ENCODE results near the gene CDKN2B.
"Not testable (repeated sequence)": the region's sequence is repeated elsewhere in the genome, so short reads cannot be mapped to it uniquely, and the experiment has no call there.

CDKN2B gene

GRCh38 chr9:22008717-22009505 is at the start of gene CDKN2B:
Gene CDKN2B (minus strand): TSS chr9:22009305. CDS start chr9:22008953, 352 bp downstream.
- DNase-seq (ENCODE audit: low spot score): peak; percentile 99

DNA sequence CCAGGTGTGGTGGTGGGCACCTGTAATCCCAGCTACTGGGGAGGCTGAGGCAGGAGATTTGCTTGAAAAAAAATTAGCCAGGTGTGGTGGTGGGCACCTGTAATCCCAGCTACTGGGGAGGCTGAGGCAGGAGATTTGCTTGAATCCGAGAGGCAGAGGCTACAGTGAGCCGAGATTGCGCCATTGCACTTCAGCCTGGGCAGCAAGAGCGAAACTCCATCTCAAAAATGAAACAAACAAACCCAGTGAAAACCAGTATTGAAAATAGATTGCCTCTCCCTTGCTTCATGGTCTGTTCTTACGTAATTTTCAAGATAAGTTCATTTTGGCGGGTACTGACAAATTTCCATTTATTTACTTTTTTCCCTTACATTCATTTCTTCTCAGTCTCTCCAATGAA is 48.9 kb upstream of the CDKN2B start:
- not testable (repeated sequence) for DNase-seq (ENCODE audit: low spot score)

GRCh38 chr9:22056402-22056801 is 47.3 kb upstream of the CDKN2B start:
- no peak for DNase-seq (ENCODE audit: low spot score)

GRCh38 chr9:22055090-22055489 is 46.0 kb upstream of the CDKN2B start:
- DNase-seq (ENCODE audit: low spot score): no peak

DNA sequence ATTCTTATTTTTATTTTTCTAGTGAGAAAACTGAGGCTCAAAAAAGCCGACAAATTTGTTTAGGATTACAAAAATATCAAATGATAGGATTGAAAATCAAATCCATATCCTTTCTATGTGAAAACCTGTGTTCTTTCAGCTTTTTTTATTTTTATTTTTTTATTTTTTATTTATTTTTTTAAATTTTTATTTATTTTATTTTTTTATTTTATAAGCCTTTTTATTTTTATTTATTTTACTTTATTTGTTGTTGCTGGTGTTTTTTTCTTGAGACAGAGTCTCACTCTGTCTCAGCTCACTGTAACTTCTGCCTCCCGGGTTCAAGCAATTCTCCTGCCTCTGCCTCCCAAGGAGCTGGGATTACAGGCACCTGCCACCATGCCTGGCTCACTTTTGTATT is 45.4 kb upstream of the CDKN2B start:
- no peak for DNase-seq (ENCODE audit: low spot score)

GRCh38 chr9:22054076-22054475 is 45.0 kb upstream of the CDKN2B start:
- no peak for DNase-seq (ENCODE audit: low spot score)

DNA sequence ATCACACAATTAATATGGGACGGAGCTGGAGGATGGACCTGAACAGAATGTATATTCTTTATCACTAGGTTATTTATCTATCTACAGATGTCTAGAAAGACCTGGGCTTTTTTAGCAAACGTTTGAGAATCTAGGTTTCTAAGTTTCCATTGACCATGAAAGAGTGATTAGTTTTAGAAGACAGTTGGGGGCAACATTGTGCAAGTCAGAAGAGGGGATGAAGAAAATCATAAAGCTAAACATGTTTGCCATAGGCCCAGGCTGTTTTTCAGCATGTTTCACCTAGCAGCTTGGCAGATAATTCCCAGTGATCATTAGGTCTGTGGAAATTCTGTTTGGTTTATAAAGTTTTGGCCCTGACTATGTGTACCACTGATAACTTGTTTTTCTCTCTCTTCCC is 44.1 kb upstream of the CDKN2B start:
- no peak for DNase-seq (ENCODE audit: low spot score)

- peak; percentile 48 for DNase-seq (ENCODE audit: low spot score)
These were observed 43.4 kb upstream of the CDKN2B start for GRCh38 chr9:22052376-22052945.

DNA sequence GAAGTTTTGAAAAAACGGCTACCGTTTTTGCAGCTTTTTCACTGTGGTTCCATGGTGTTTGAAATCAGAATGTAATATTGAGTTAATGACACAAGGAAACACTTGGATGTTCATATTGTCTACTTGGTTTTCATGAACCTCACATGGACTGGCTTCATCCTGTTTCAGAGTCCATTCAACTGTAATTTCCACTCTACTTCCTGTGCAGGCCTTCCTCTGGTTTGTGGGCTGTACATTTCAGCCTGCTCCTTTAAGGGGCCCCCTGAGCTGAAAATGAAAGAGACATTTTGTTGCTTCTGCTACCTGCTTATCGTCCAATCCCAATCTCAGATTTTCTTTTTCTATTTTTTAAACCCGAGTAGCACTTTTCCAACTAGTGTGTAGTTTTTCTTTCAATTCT is 41.8 kb upstream of the CDKN2B start:
- no peak for DNase-seq (ENCODE audit: low spot score)

- no peak for DNase-seq (ENCODE audit: low spot score)
These were observed 40.3 kb upstream of the CDKN2B start for GRCh38 chr9:22049411-22049810.

DNA sequence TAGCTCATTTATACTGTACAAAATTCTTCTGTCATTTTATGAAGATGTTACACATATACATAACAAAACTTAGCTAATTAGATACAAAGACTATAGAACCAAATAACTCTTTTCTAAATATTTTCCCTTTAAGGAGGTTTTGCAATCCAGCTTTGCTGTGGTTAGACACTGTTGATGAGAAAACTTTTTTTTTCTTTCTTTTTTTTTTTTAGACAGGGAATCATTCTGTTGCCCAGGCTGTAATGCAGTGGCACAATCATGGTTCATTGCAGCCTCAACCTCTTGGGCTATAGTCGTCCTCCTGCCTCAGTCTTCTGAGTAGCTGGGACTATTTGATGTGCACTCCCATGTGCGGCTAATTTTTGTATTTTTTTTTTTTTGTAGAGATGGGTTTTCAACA is 38.5 kb upstream of the CDKN2B start:
- no peak for DNase-seq (ENCODE audit: low spot score)

DNA sequence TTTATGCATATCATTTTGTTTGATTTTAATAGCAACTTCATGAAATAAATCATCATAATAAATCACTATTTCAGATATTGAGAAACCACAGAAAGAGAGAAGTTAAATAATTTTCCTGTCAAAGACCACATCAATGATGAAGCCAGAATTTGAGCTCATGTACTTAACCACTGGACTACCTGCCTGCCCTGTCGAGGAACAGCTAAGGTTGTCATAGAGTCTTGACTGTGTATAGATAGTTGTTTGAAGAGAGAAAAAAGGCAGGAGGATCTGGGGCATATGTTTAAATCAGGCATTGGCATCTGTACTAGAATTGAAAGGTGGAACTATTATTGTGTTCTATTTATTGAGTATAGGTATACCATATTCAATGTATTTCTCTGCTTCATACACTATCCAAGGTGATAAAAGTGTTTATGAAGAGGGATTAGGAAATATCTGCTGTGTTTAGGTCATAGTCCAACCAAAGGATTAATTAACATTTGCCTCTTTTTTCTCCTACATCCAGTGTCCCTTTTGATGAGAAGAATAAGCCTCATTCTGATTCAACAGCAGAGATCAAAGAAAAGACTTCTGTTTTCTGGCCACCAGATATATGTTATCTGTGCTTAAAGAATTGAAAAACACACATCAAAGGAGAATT is 37.3 kb upstream of the CDKN2B start:
- DNase-seq (ENCODE audit: low spot score): no peak

GRCh38 chr9:22045423-22045822 is 36.3 kb upstream of the CDKN2B start:
- DNase-seq (ENCODE audit: low spot score): no peak

DNA sequence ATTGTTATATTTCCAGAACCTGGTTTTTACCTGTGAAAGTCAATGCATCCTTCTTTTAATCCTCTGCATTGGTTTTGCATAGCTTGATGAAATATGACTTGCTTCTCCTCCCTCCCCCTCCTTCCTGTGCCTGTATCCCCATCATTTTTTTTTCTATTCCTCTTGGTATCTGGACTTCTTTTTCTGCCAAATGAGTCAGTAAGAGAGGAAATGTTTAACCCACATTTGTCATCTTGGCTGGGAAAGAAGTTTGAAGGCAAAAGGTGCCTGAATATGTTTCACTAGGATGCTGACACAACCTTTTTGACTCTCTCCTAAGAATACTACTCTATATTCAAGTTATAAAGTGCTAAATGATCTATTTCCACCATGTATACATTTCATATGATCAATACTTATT is 35.5 kb upstream of the CDKN2B start:
- DNase-seq (ENCODE audit: low spot score): no peak

- no peak for DNase-seq (ENCODE audit: low spot score)
These were observed 34.8 kb upstream of the CDKN2B start for GRCh38 chr9:22043928-22044327.

- DNase-seq (ENCODE audit: low spot score): peak; percentile 70
These were observed 32.7 kb upstream of the CDKN2B start for GRCh38 chr9:22041775-22042174.

DNA sequence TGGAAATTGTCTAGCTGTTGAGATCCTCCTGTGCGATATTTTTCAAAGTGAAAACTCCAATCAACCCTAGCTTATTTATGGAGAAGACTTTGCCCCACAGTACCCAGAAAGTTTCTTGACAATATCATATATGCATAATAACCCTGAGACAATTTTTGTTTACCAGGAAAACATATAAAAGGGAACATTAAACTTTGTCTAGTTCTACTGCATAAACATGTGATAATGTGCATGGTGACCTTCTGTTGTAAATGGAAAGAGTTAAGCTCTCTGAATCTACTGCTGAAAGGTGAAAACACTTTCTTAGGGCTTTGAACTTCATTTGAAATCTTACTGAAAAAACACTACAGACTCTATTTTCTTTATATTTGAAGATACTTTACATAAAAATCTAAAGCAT is 32.2 kb upstream of the CDKN2B start:
- DNase-seq (ENCODE audit: low spot score): no peak

DNA sequence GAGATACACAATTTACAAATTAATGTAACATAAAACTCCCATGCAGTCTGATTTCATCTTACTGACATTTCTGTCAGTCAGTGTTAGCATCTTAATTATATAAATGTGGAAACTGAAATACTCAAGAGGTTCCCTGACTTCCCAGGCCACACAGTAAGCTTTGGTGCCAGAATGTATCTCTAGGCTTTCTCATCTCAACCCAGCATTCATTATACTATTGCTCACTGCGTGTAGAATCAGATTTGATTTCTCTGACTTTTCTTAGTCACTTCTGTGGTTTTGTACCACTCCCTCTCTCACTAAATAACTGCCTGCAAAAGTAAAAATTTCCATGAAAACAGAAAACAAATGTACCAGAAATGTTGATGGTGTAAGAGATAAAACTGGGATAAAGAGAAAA is 31.7 kb upstream of the CDKN2B start:
- DNase-seq (ENCODE audit: low spot score): peak; percentile 15

GRCh38 chr9:22039258-22039657 is 30.2 kb upstream of the CDKN2B start:
- no peak for DNase-seq (ENCODE audit: low spot score)

- DNase-seq (ENCODE audit: low spot score): peak; percentile 25
These were observed 29.0 kb upstream of the CDKN2B start for GRCh38 chr9:22037954-22038690.

GRCh38 chr9:22036866-22037626 is 27.9 kb upstream of the CDKN2B start:
- DNase-seq (ENCODE audit: low spot score): no peak

GRCh38 chr9:22035591-22036011 is 26.5 kb upstream of the CDKN2B start:
- no peak for DNase-seq (ENCODE audit: low spot score)
